GM21786 (cell line): ENCODE measurements around the gene CHD5.
"Not testable (repeated sequence)": the region's sequence is repeated elsewhere in the genome, so short reads cannot be mapped to it uniquely, and the experiment has no call there.

Experiments used
- ATAC-seq: cut with Tn5 transposase; IDR thresholded peaks from one replicate; pipeline ENCODE4 v1.9.1; 2021; ENCODE audit not compliant: unreplicated experiment

Gene CHD5

DNA sequence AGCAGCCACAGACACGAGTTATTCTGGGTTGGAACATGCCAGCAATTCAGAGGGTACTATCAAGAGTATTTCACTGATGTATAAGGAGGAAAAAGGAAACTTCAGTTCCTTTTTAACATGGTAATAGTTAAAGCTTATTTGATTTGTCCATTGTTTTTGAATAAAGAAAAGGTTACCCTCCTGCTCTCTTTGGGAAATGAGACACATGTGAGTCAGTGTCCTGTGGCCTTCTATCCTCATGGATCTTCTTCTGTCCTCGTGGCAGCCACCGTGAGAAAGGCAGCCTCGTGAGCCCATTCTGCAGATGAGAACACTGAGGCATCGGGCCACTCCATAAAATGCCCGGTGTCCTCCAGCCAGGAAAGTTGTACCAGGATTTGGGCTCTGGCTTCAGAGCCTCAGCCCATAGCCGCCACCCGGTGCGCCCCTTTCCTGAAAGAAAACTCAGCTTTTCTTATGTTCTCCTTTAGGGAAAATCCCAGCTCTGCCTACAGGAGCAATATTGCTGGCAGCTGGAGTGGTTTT lies 109.6 kb downstream of the CHD5 start:
- ATAC-seq, result no peak

DNA sequence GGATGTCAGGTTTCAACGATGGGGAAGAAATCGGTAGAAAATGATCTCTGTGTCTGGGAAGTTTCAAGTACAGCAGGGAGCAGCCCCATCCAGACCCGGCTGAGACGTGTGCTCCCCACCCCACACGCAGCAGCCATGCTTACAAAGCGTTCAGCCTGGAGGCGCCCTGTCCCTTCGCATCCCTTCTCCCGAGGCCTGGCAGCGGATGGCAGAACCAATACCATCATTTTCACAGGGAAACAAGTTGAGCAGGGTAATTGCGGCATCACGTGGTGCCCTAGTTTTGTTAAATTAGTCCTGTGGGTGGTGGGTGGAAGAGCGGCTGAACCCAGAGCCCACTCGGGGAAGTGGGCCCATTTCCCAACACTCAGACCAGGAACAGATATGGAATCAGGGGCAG lies 110.5 kb downstream of the CHD5 start:
- ATAC-seq, result no peak

DNA sequence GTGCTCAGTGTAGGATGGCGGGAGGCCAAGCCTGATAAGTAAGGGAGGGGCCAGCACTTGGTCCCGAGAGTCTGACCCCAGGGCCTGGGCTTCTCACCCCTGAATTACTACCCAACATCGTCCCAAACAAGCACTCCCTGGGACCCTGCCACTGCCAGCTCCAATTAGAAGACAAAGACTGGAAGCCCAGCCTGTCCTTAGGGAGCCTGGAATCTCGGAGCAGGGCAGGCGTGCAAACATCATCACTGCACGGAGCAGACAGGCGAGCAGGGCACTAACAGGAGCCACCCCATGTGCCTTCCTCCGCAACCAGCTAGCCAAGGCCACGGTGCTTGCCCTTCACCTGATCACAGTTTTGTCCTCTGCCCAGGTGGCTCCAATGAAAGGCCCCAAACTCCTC lies 111.2 kb downstream of the CHD5 start:
- ATAC-seq, result no peak

DNA sequence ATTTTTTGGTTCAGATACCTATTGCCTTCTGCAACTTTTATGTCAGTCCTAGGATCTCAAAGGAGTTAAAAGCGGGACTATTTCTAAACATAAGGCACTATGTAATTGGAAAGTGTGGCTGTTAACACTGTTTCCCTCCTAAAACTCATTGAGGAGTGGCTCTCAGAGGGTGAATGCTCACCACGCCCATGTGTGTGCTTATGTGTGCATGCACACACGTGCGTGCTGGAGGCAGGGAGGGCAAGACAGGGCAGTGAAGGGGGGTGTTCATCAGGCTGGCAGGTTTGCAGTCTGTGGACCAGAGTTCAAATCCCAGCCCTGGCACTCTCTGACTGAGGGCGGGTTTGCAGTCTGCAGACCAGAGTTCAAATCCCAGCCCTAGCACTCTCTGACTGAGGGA lies 112.0 kb downstream of the CHD5 start:
- ATAC-seq, result no peak

DNA sequence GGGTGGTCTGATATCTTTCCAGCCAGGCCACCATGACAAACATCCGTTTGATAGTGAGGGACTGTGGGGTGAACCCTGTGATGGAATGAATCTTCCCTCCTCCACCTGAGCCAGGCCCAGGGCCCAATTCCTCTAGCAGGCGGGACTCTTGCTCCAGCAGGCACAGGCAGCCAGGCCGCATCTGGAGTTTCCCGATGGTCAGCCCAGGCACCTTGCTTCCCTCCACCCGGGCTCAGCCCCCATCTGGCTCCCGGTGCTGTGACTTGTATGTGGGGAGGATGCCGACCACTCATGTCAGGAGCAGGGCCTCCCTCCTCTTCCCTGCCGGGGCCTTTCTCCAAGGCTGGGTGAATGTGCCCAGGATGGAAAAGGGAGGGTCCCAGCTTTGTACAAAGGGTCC lies 113.4 kb downstream of the CHD5 start:
- no peak for ATAC-seq

DNA sequence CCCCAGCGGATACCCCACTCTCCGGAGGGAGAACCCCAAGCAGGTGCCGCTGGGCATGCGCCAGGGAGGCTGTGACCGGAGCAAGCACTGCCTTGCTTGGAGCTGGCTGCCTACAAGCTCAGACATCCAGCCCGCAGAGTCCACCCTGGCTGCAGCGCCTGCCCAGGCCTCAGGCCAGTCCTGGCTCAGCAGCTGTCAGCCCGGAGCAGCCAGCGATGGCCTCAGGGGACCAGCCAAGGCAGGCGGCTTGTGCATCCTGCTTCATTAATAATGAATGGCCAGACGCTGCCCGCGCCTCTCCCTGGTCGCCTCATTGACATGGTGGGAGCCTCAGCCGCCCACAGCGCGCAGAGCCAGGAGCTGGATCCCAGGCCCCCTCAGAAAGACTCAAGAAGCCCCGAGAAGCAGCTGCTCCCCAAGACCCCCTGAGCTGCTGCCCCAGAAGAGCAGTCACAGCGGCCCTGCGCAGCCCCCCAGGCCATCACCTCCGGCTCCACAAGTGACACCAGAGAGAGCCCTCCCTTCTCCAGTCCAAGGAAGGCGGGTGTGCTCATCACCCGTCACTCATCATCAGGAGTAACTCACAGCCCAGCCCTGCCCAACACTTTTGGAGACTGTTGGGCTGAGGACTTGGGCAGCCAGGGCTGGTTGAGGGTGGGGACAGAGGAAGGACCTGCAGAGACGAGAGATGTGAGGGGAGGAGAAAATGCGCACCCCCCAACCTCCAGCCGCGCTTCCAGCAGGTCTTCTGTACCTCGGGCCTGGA lies 114.8 kb downstream of the CHD5 start:
- ATAC-seq, result no peak

DNA sequence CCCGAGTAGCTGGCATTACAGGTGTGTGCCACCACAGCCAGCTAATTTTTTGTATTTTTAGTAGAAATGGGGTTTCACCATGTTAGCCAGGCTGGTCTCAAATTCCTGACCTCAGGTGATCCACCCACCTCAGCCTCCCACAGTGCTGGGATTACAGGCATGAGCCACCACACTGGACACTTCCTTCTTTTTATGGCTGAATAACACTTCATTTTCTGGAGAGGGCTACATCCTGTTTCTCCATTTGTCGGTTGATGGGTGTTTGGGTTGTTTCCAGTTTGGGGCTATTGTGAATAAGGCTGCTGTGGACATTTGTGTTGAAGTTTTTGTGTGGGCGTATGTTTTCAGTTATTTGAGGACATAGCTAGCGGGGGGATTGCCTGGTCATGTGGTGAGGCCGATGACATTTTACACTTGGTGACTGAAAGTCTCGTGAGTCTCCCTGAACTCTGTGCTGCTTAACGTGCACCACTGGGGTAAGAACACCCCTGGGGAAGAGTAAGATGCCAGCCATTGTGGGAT lies 116.5 kb downstream of the CHD5 start:
- ATAC-seq, result not testable (repeated sequence)

DNA sequence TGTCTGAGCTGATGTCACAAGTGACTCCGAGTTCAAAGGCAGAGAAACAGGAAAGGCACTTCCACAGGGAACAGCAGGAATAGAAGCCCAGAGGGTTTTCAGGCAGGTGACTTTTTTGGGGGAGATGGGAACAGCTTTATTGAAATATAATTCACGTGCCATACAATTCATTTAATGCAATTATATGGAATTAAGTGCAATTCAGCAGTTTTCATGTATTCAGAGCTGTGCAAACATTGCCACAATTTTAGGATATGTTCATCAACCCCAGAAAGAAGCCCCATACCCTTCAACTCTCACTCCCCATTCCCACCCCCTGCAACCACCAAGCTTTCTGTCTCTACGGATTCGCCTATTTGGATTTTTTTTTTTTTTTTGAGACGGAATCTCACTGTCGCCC lies 117.5 kb downstream of the CHD5 start:
- no peak for ATAC-seq

DNA sequence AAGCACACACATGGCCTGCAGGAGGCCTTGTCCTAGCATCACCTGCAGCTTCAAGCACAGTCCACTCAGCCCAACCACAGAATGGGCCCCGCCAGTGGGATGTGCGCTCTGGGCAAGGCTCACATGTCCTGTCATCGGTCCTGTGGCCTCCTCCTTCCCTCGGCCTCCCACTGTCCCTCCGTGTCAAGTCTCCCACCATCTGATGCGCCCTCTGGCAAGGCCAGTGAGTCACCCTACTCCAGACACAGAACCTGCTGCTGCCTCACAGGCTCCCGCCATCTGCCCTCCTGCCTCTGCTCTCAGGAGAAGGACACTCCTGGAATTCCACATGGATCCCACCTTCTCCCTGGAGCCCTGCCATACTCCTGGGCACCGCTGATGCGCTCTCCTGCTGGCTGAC lies 120.3 kb downstream of the CHD5 start:
- ATAC-seq, result no peak

DNA sequence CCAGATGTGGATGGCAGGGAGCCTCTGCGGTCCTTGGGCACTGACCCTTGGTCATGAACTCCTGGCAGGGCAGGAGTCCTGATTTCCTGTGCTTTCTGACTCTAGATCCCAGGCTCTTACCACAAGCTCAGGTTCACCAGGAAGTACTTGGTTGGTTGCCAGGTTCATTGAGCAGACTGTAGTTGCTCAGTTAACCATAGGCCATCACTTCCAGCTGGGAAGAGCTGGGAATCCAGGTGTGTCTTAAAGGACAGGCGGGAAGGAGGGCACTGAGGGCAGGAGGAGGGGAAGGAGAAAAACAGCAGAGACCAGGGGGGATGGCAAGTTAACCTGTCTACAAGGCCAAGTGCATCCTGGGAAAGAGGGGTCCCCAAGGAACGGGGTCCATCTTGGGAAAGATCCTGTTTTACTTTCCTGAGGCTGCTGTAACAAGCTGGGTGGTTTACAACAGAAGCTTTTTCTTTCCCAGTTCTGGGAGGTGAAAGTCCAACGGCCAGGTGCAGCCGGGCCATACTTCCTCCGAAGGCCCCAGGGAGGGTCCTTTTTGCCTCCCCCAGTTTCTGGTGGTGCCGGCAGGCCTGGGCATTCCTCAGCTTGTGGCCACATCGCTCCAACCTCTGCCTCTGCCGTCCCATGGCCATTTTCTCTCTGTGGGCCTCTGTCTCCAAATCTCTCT lies 122.8 kb downstream of the CHD5 start:
- no peak for ATAC-seq

DNA sequence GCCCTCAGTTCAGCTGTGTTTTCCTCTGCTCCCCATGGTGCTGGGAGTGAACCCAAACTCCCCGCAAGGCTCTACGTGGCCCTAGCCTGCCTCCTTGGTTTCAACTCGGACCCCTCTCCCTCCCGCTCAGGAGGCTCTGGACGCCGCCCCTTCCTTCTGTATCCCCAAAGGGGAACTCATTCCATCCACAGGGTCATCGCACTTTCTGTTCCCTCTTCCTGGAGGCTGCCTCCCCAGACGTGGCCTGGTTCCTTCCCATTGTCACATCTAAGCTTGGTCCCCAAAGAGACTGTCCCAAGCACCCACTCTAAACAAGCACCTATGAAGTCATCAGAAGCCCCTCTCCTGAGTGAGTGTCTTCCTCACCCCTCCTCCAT lies 123.6 kb downstream of the CHD5 start:
- ATAC-seq, result no peak

DNA sequence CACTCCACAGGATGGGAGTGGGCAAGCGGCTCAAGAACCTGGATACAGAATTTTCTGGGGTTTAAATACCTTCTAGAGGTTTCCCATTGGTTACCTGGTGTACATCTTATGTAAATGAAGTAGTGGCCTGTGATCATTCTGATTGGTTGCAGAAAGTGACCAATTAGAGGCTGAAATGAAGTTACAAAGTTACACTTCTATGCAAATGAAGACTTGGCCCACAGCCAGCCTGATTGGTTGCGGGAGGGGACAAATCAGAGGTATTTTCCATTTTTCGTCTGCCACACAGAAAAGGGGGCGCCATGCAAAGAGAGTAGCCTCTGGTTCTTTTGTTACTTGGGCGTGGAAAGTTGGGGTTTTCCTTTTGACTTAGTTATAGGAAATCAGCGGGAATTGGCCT lies 125.5 kb downstream of the CHD5 start:
- ATAC-seq, result no peak

DNA sequence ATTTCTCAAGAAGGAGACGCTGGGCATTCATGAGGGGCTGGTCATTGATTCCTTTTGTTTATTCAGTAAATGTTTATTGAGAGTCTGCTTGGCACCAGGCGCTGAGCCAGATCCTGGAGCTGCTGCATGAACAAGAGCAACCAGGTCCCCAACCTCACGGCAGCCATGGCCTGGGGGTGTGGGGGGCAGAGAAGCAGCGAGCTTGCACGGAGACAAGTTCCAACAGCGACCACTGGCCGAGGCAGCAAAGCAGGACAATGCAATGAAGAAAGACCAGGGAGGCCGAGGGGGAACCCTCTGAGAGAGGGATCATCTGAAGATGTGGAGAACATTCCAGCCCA lies 126.9 kb downstream of the CHD5 start:
- ATAC-seq, result no peak

DNA sequence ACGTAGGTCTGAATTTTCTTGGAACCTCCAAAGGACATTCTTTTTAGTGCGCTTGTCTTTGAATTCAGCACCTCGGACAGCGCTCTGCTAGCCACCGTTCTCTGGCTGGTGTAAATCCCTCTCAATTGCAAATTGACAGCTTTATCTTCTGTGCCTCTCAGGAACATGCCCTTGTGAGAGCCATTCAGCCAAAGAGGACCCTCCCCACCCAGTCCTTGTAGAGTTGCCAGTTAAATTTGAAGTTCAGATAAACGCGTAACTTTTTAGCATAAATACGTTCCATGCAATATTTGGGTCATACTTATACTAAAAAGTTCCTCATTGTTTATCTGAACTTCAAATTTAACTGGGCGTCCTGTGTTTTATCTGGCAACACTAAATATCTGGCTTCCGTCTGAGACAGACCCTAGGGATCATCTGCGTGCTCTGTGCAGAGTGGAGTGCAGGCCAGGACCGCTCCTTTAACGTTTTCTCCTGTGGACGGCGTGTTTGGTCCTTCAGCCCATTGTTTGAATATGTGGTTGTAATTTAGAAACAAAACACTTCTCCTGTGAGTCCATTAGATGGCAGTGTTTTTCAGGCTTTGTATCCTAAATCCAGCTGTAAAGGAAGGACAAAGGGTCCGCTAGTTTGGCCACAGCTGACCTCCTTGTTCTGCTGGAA lies 127.4 kb downstream of the CHD5 start:
- no peak for ATAC-seq
